ENCODE data around the gene PTPRN2. TPM values are rescaled to one million over a fixed set of nuclear protein-coding genes. Genes with fewer than 3 reads are reported as not detected.

Gene PTPRN2
- total and polyA plus RNA-seq, 4 donors, result 18.1 to 69.9 (median 50.4) TPM

GRCh38 chr7:157517782-157518513 is 1069.7 kb downstream of the PTPRN2 start:
- Histone ChIP-seq H3K27ac (ENCODE audit: low read depth, low read length) (no peak overlapping the region), H3K4me1 (ENCODE audit: control insufficient read depth, insufficient read depth, low read length) (peaks cover 4% of the 10 kb centered on the region), H3K36me3 (ENCODE audit: control insufficient read depth, insufficient read depth, low read length) (no peaks in the 10 kb centered on the region), H3K9me3 (ENCODE audit: control insufficient read depth, insufficient read depth, low read length) (no peaks in the 10 kb centered on the region), H3K4me3 (ENCODE audit: low read depth, low read length) (no peak overlapping the region), H3K27me3 (ENCODE audit: control insufficient read depth, insufficient read depth, low read length) (peaks cover 2% of the 10 kb centered on the region)
- DNase-seq (ENCODE audit: low read depth in 4 of 6, low spot score in 6 of 6), result no peak
- WGBS (ENCODE audit: insufficient coverage), result 66% methylated on average over 10 of the region's 10 CpGs

- no peak overlapping the region for H3K4me3 ChIP-seq (ENCODE audit: low read depth, low read length)
- H3K27ac ChIP-seq (ENCODE audit: low read depth, low read length), result no peak overlapping the region
- no peak for DNase-seq (ENCODE audit: low read depth in 4 of 6, low spot score in 6 of 6)
- H3K9me3 ChIP-seq (ENCODE audit: control insufficient read depth, insufficient read depth, low read length), result no peaks in the 10 kb centered on the region
- peaks cover 2% of the 10 kb centered on the region for H3K27me3 ChIP-seq (ENCODE audit: control insufficient read depth, insufficient read depth, low read length)
- H3K4me1 ChIP-seq (ENCODE audit: control insufficient read depth, insufficient read depth, low read length), result peaks cover 4% of the 10 kb centered on the region
- 90% methylated on average over 19 of the region's 25 CpGs for WGBS (ENCODE audit: insufficient coverage)
- no peaks in the 10 kb centered on the region for H3K36me3 ChIP-seq (ENCODE audit: control insufficient read depth, insufficient read depth, low read length)
Measured at GRCh38 chr7:157516911-157517781, 1070.5 kb downstream of the PTPRN2 start.

DNA sequence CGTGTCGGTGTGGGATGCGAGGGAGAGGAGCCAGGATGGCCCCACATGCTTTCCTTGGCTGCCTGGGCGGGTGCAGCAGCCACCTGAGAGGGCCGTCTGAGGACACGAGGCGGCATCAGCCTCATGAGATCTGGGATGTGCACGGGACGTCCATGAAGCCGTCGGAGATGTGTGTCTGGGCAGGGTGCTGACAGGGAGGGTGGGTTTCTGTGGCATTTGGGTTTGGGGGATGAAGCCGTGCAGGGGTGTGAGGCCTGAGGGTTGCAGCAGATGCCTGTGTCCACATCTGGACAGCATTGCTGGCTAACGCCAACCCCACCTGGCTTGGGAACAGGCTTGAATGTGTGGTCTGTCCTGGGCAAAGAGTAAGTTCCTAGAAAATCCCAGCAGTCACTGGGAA is 1071.3 kb downstream of the PTPRN2 start:
- Histone ChIP-seq H3K36me3 (ENCODE audit: control insufficient read depth, insufficient read depth, low read length) (no peaks in the 10 kb centered on the region), H3K4me1 (ENCODE audit: control insufficient read depth, insufficient read depth, low read length) (peaks cover 4% of the 10 kb centered on the region), H3K9me3 (ENCODE audit: control insufficient read depth, insufficient read depth, low read length) (no peaks in the 10 kb centered on the region), H3K4me3 (ENCODE audit: low read depth, low read length) (no peak overlapping the region), H3K27ac (ENCODE audit: low read depth, low read length) (no peak overlapping the region), H3K27me3 (ENCODE audit: control insufficient read depth, insufficient read depth, low read length) (peaks cover 2% of the 10 kb centered on the region)
- no peak for DNase-seq (ENCODE audit: low read depth in 4 of 6, low spot score in 6 of 6)
- WGBS (ENCODE audit: insufficient coverage), result 90% methylated on average over 13 of the region's 13 CpGs

DNA sequence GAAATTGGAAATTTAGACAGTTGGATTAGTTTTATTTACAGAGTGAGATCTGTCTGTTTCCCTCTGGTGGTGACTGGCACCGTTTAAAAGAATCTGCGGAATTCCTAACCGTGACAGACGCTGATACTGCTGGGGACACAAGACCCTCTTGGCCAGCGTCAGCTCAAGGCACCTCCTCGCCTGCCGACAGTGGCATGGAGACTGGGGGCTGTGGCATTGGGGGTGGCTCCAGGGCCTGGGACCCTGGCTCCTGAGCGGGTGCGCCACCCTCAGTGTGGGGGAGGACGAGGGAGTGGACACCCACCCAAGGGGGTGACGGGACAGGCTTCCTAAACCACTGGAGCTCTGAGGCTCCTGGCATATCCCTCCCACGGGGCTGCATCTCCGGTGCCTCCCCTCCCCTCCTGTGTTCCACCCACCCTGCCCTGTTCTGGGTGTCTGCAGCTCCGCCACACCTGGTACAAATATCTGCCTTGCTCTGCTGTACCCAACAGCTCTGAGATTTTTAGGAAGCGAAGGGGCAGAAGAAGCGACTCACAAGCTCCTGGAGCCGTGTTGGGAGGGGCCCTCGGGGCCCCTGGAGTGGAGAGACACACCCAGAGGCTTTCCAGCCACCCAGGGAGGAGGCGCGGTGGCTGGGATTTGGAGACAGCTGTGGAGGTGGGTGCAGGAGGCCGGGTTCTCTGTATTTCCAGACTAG is 1072.1 kb downstream of the PTPRN2 start:
- DNase-seq (ENCODE audit: low read depth in 4 of 6, low spot score in 6 of 6), result no peak
- H3K9me3 ChIP-seq (ENCODE audit: control insufficient read depth, insufficient read depth, low read length), result no peaks in the 10 kb centered on the region
- H3K27me3 ChIP-seq (ENCODE audit: control insufficient read depth, insufficient read depth, low read length), result peaks cover 2% of the 10 kb centered on the region
- H3K27ac ChIP-seq (ENCODE audit: low read depth, low read length), result no peak overlapping the region
- WGBS (ENCODE audit: insufficient coverage), result 70% methylated on average over 20 of the region's 21 CpGs
- H3K4me1 ChIP-seq (ENCODE audit: control insufficient read depth, insufficient read depth, low read length), result peaks cover 4% of the 10 kb centered on the region
- no peak overlapping the region for H3K4me3 ChIP-seq (ENCODE audit: low read depth, low read length)
- H3K36me3 ChIP-seq (ENCODE audit: control insufficient read depth, insufficient read depth, low read length), result no peaks in the 10 kb centered on the region

DNA sequence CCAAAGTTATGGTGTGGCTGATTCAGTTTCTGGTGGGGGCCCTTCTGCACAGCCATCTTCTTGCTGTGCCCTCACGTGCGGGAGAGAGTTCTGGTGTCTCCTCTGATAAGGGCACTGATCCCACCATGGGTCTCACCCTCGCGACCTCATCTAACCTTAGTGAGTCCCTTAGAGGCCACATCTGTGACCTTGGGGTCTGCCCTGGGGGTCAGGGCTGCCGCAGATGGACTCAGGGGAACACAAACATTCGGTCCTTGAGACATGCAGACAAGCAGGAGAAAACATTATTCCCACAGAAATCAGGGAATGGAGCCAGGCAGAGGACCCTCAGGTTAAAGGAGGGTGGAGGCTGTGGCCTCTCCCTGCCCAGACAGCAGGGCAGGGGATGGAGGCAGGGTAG is 1072.9 kb downstream of the PTPRN2 start:
- Histone ChIP-seq H3K9me3 (ENCODE audit: control insufficient read depth, insufficient read depth, low read length) (no peaks in the 10 kb centered on the region), H3K27ac (ENCODE audit: low read depth, low read length) (no peak overlapping the region), H3K36me3 (ENCODE audit: control insufficient read depth, insufficient read depth, low read length) (no peaks in the 10 kb centered on the region), H3K4me3 (ENCODE audit: low read depth, low read length) (no peak overlapping the region), H3K4me1 (ENCODE audit: control insufficient read depth, insufficient read depth, low read length) (peaks cover 4% of the 10 kb centered on the region), H3K27me3 (ENCODE audit: control insufficient read depth, insufficient read depth, low read length) (peaks cover 2% of the 10 kb centered on the region)
- DNase-seq (ENCODE audit: low read depth in 4 of 6, low spot score in 6 of 6), result no peak
- WGBS (ENCODE audit: insufficient coverage), result 72% methylated on average over 5 of the region's 6 CpGs

GRCh38 chr7:157514306-157514705 is 1073.3 kb downstream of the PTPRN2 start:
- no peaks in the 10 kb centered on the region for H3K9me3 ChIP-seq (ENCODE audit: control insufficient read depth, insufficient read depth, low read length)
- 75% methylated on average over 9 of the region's 11 CpGs for WGBS (ENCODE audit: insufficient coverage)

DNA sequence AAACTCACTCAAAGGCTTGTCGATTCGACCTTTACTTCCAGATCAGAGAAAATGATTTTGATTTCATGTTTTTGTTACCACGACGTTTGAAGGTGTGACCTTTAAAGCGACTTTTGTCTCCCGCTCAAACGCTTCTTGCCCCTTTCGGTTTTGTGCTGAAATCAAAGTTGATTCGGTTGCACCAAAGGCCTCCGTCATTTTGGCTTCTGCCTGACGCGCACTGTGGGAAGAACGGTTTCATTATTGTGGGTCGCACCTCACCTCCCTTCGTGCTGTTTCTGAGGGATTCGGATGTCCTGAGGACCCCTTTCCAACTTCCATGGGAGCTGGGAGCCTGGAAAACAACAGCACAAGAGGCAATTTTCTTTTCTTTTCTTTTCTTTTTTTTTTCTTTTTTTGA is 1073.9 kb downstream of the PTPRN2 start:
- H3K4me3 ChIP-seq (ENCODE audit: low read depth, low read length), result no peak overlapping the region
- H3K9me3 ChIP-seq (ENCODE audit: control insufficient read depth, insufficient read depth, low read length), result no peaks in the 10 kb centered on the region
- H3K27me3 ChIP-seq (ENCODE audit: control insufficient read depth, insufficient read depth, low read length), result peaks cover 2% of the 10 kb centered on the region
- H3K27ac ChIP-seq (ENCODE audit: low read depth, low read length), result no peak overlapping the region
- DNase-seq (ENCODE audit: low read depth in 4 of 6, low spot score in 6 of 6), result no peak
- peaks cover 4% of the 10 kb centered on the region for H3K4me1 ChIP-seq (ENCODE audit: control insufficient read depth, insufficient read depth, low read length)
- WGBS (ENCODE audit: insufficient coverage), result 88% methylated on average over 16 of the region's 16 CpGs
- no peaks in the 10 kb centered on the region for H3K36me3 ChIP-seq (ENCODE audit: control insufficient read depth, insufficient read depth, low read length)

More at GRCh38 chr7:157514306-157514705, 1073.3 kb downstream of the PTPRN2 start:
- no peak overlapping the region for H3K4me3 ChIP-seq (ENCODE audit: low read depth, low read length)
- DNase-seq (ENCODE audit: low read depth in 4 of 6, low spot score in 6 of 6), result no peak
- no peak overlapping the region for H3K27ac ChIP-seq (ENCODE audit: low read depth, low read length)
- peaks cover 4% of the 10 kb centered on the region for H3K4me1 ChIP-seq (ENCODE audit: control insufficient read depth, insufficient read depth, low read length)
- peaks cover 2% of the 10 kb centered on the region for H3K27me3 ChIP-seq (ENCODE audit: control insufficient read depth, insufficient read depth, low read length)
- no peaks in the 10 kb centered on the region for H3K36me3 ChIP-seq (ENCODE audit: control insufficient read depth, insufficient read depth, low read length)

DNA sequence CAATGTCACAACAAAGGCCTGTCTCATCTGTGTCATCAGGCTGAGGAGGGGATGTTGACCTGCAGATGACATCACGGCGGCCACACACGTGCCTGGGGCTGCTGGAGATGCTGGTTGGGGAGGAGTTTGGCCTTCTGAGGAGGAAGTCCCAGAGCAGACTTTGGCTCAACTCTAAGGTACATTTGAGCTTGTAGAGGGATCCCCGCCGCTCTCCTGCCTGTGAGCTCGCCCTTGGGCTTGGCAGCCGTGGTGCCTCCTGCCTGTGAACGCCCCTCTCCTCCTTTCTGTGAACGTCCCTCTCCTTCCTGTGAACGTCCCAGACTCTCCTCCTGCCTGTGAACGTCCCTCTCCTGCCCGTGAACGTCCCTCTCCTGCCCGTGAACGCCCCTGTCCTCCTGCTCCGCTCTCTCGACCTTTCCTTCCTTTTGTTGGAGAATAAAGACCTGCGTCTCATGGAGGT is 1074.4 kb downstream of the PTPRN2 start:
- DNase-seq (ENCODE audit: low read depth in 4 of 6, low spot score in 6 of 6), result no peak
- Histone ChIP-seq H3K9me3 (ENCODE audit: control insufficient read depth, insufficient read depth, low read length) (no peaks in the 10 kb centered on the region), H3K4me1 (ENCODE audit: control insufficient read depth, insufficient read depth, low read length) (peaks cover 8% of the 10 kb centered on the region), H3K27me3 (ENCODE audit: control insufficient read depth, insufficient read depth, low read length) (peaks cover 2% of the 10 kb centered on the region), H3K36me3 (ENCODE audit: control insufficient read depth, insufficient read depth, low read length) (no peaks in the 10 kb centered on the region), H3K27ac (ENCODE audit: low read depth, low read length) (no peak overlapping the region), H3K4me3 (ENCODE audit: low read depth, low read length) (no peak overlapping the region)
- WGBS (ENCODE audit: insufficient coverage), result 67% methylated on average over 17 of the region's 18 CpGs

DNA sequence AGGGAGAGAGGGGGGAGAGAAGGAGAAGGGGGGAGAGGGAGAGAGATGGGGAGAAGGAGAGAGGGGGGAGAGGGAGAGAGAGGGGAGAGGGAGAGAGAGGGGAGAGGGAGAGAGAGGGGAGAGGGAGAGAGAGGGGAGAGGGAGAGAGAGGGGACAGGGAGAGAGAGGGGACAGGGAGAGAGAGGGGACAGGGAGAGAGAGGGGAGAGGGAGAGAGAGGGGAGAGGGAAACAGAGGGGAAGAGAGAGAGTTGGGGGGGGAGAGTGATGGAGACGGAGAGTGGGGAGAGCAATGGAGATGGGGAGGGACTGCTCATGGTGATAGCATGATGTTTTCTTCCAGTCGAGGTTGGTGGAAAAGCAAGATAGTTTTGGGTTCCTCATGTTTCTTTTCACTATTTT is 1078.4 kb downstream of the PTPRN2 start:
- H3K9me3 ChIP-seq (ENCODE audit: control insufficient read depth, insufficient read depth, low read length), result no peaks in the 10 kb centered on the region
- H3K36me3 ChIP-seq (ENCODE audit: control insufficient read depth, insufficient read depth, low read length), result no peaks in the 10 kb centered on the region
- H3K4me3 ChIP-seq (ENCODE audit: low read depth, low read length), result no peak overlapping the region
- H3K27ac ChIP-seq (ENCODE audit: low read depth, low read length), result no peak overlapping the region
- H3K27me3 ChIP-seq (ENCODE audit: control insufficient read depth, insufficient read depth, low read length), result no peaks in the 10 kb centered on the region
- DNase-seq (ENCODE audit: low read depth in 4 of 6, low spot score in 6 of 6), result no peak
- WGBS (ENCODE audit: insufficient coverage), result 100% methylated on average over 1 of the region's 2 CpGs
- peaks cover 7% of the 10 kb centered on the region for H3K4me1 ChIP-seq (ENCODE audit: control insufficient read depth, insufficient read depth, low read length)
